ENCODE data around the gene SDC3. TPM values are rescaled to one million over a fixed set of nuclear protein-coding genes. Genes with fewer than 3 reads are reported as not detected.

Gene SDC3
- total and polyA plus RNA-seq, 4 donors, result 3.3 to 27.5 (median 16.6) TPM

DNA sequence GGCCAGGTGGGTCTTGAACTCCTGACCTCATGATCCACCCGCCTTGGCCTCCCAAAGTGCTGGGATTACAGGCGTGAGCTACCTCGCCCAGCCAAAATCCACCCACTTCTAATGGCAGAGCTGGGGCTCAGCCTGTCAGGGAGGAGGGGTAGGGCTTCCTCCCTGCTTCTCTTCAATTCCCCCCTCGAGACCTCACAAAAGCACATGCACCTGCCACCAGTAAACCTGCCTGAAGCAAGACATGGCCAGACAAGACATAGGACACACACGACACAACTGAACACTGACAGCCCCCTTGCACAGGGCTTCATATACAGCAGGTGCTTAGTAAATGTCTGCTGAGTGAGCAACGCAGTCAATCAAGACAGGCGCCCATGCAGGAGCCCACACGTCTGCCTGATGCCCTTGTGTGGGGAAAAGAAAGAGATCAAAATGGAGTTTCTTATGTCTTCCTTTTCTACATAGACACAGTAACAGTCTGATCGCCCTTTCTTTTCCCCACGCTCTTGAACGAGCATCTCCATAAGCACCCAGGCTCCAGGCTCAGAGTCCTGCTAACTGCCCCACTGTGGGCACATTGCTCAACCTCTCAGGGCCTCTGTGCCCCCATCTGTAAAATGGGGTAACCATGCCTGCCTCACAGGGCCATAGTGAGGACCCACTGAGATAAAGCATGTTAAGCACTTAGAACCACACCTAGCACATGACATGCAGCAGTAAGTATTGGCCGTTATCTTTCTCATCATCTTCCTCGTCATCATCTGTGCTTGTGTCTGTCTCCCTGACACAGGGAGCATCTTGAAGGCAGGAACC is 8.8 kb downstream of the SDC3 start:
- Histone ChIP-seq H3K9ac (ENCODE audit: low read depth in 1 of 2, low read length in 2 of 2) (no peak overlapping the region), H3K27me3 (ENCODE audit: control insufficient read depth in 4 of 4, insufficient read depth in 4 of 4, low read length in 3 of 4) (no peaks in the 10 kb centered on the region), H3K27ac (ENCODE audit: low read depth in 1 of 2, low read length in 2 of 2) (no peak overlapping the region), H3K9me3 (ENCODE audit: control insufficient read depth in 4 of 4, low read length in 3 of 4) (no peaks in the 10 kb centered on the region), H3K4me1 (ENCODE audit: control insufficient read depth in 4 of 4, insufficient read depth in 4 of 4, low read length in 3 of 4) (peaks cover 0 to 7% (median 0%) of the 10 kb centered on the region in 4 donors), H3K4me3 (ENCODE audit: low read depth in 1 of 3, low read length in 3 of 3) (no peak overlapping the region), H3K36me3 (ENCODE audit: control insufficient read depth in 4 of 4, insufficient read depth in 3 of 4, low read depth in 1 of 4, low read length in 3 of 4) (no peaks in the 10 kb centered on the region)
- TF ChIP-seq NR2F2 (IDR thresholded peaks at IDR 0.05) (no peak), EGR1 (IDR thresholded peaks at IDR 0.05; ENCODE audit: low read depth in 2 of 2) (no peak), TAF1 (conservative IDR thresholded peaks at IDR 0.05) (no peak), HNF4A (conservative IDR thresholded peaks at IDR 0.05) (no peak), RAD21 (IDR thresholded peaks at IDR 0.05) (no peak), GABPA (IDR thresholded peaks at IDR 0.05 in 1 of 2, conservative IDR thresholded peaks at IDR 0.05 in 1 of 2) (no peak)
- TF ChIP-seq, protein P1, sequence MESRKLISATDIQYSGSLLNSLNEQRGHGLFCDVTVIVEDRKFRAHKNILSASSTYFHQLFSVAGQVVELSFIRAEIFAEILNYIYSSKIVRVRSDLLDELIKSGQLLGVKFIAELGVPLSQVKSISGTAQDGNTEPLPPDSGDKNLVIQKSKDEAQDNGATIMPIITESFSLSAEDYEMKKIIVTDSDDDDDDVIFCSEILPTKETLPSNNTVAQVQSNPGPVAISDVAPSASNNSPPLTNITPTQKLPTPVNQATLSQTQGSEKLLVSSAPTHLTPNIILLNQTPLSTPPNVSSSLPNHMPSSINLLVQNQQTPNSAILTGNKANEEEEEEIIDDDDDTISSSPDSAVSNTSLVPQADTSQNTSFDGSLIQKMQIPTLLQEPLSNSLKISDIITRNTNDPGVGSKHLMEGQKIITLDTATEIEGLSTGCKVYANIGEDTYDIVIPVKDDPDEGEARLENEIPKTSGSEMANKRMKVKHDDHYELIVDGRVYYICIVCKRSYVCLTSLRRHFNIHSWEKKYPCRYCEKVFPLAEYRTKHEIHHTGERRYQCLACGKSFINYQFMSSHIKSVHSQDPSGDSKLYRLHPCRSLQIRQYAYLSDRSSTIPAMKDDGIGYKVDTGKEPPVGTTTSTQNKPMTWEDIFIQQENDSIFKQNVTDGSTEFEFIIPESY (IDR thresholded peaks at IDR 0.05), result no peak
- TF ChIP-seq, protein P2, sequence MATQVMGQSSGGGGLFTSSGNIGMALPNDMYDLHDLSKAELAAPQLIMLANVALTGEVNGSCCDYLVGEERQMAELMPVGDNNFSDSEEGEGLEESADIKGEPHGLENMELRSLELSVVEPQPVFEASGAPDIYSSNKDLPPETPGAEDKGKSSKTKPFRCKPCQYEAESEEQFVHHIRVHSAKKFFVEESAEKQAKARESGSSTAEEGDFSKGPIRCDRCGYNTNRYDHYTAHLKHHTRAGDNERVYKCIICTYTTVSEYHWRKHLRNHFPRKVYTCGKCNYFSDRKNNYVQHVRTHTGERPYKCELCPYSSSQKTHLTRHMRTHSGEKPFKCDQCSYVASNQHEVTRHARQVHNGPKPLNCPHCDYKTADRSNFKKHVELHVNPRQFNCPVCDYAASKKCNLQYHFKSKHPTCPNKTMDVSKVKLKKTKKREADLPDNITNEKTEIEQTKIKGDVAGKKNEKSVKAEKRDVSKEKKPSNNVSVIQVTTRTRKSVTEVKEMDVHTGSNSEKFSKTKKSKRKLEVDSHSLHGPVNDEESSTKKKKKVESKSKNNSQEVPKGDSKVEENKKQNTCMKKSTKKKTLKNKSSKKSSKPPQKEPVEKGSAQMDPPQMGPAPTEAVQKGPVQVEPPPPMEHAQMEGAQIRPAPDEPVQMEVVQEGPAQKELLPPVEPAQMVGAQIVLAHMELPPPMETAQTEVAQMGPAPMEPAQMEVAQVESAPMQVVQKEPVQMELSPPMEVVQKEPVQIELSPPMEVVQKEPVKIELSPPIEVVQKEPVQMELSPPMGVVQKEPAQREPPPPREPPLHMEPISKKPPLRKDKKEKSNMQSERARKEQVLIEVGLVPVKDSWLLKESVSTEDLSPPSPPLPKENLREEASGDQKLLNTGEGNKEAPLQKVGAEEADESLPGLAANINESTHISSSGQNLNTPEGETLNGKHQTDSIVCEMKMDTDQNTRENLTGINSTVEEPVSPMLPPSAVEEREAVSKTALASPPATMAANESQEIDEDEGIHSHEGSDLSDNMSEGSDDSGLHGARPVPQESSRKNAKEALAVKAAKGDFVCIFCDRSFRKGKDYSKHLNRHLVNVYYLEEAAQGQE (IDR thresholded peaks at IDR 0.05), result no peak
- DNase-seq (ENCODE audit: low spot score), result no peak
- WGBS, result 90% methylated on average over 13 of the region's 13 CpGs

DNA sequence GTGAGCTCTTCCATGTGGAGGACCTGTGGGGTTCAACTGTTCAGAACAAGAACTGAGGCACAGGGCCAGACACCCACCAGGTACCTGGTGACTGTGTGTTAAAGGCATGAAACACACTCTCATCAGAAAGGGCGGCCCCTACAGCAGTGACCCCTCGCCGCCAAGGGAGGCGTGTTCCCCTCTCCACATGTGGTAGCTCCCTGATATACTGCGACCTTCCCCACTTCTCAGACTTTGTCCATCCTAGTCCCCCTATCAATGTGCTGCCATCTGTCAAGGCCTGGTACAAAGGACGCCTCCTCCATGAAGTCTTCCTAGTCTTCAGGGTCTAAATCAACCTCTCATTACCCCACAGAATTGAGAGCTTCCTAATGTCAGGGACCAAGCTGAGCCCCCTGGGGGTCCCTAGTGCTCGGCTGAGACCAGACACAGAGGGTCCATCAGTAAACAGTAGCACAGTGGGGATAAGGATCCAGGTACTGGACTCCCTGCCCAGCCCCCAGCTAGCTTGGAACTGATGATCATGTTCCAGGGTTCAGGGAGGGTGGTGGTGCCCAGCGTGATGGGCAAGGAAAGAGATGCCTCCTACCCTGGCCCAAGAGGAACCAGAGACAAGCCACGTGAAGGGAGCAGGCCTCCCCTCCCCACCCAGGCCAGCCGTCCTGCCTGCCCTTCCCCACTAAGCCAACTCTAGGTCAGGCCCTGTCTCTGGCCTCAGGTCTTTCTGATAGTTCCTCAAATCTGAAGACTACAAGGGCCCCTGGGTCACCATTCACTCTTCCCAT is 10.3 kb downstream of the SDC3 start:
- 93% methylated on average over 10 of the region's 10 CpGs for WGBS
- H3K9ac ChIP-seq (ENCODE audit: low read depth in 1 of 2, low read length in 2 of 2), result no peak overlapping the region
- no peaks in the 10 kb centered on the region for H3K27me3 ChIP-seq (ENCODE audit: control insufficient read depth in 4 of 4, insufficient read depth in 4 of 4, low read length in 3 of 4)
- no peak overlapping the region for H3K27ac ChIP-seq (ENCODE audit: low read depth in 1 of 2, low read length in 2 of 2)
- H3K9me3 ChIP-seq (ENCODE audit: control insufficient read depth in 4 of 4, low read length in 3 of 4), result no peaks in the 10 kb centered on the region
- no peak for TF ChIP-seq HNF4A (conservative IDR thresholded peaks at IDR 0.05)
- TF ChIP-seq SP1 (IDR thresholded peaks at IDR 0.05), result no peak
- TF ChIP-seq, protein P3, sequence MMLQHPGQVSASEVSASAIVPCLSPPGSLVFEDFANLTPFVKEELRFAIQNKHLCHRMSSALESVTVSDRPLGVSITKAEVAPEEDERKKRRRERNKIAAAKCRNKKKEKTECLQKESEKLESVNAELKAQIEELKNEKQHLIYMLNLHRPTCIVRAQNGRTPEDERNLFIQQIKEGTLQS (IDR thresholded peaks at IDR 0.05), result no peak
- TF ChIP-seq, protein P1 (IDR thresholded peaks at IDR 0.05), result no peak
- TF ChIP-seq, protein P2 (IDR thresholded peaks at IDR 0.05), result no peak
- TF ChIP-seq HNF4G (IDR thresholded peaks at IDR 0.05), result no peak
- TF ChIP-seq FOXA1 (IDR thresholded peaks at IDR 0.05), result no peak
- no peak for TF ChIP-seq EGR1 (IDR thresholded peaks at IDR 0.05; ENCODE audit: low read depth in 2 of 2)
- TF ChIP-seq RAD21 (IDR thresholded peaks at IDR 0.05), result no peak
- TF ChIP-seq, protein P4, sequence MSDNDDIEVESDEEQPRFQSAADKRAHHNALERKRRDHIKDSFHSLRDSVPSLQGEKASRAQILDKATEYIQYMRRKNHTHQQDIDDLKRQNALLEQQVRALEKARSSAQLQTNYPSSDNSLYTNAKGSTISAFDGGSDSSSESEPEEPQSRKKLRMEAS (IDR thresholded peaks at IDR 0.05), result no peak
- TF ChIP-seq TAF1 (conservative IDR thresholded peaks at IDR 0.05), result no peak
- no peak for TF ChIP-seq RXRA (IDR thresholded peaks at IDR 0.05)
- no peak for TF ChIP-seq NR2F2 (IDR thresholded peaks at IDR 0.05)
- no peak for TF ChIP-seq YY1 (IDR thresholded peaks at IDR 0.05)
- peaks cover 0 to 6% (median 0%) of the 10 kb centered on the region in 4 donors for H3K4me1 ChIP-seq (ENCODE audit: control insufficient read depth in 4 of 4, insufficient read depth in 4 of 4, low read length in 3 of 4)
- DNase-seq (ENCODE audit: low spot score), result no peak
- H3K4me3 ChIP-seq (ENCODE audit: low read depth in 1 of 3, low read length in 3 of 3), result no peak overlapping the region
- no peaks in the 10 kb centered on the region for H3K36me3 ChIP-seq (ENCODE audit: control insufficient read depth in 4 of 4, insufficient read depth in 3 of 4, low read depth in 1 of 4, low read length in 3 of 4)

Measured in liver (tissue), 9 donors.